Measurements from ENCODE around the gene PCSK5.

DNA sequence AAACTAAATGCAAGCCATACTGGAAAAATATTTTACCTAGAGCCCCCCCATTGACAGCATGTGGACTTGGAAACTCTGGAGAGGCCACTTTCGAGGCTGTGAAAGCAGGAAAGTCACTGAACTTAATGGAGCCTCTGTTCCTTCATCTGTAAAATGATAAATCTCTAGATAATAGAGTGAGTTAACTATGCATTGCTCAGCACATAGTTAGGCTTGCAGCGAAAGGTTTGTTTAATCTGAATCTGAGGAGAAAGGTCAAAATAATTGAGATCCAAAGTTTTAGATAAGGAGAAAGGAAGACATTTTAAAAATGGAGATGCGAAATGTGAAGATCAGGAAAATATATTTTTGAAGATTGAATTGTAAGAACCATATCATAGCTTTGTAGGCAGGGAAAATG, 4.6 kb downstream of the PCSK5 start:
- TF ChIP-seq, protein P1, sequence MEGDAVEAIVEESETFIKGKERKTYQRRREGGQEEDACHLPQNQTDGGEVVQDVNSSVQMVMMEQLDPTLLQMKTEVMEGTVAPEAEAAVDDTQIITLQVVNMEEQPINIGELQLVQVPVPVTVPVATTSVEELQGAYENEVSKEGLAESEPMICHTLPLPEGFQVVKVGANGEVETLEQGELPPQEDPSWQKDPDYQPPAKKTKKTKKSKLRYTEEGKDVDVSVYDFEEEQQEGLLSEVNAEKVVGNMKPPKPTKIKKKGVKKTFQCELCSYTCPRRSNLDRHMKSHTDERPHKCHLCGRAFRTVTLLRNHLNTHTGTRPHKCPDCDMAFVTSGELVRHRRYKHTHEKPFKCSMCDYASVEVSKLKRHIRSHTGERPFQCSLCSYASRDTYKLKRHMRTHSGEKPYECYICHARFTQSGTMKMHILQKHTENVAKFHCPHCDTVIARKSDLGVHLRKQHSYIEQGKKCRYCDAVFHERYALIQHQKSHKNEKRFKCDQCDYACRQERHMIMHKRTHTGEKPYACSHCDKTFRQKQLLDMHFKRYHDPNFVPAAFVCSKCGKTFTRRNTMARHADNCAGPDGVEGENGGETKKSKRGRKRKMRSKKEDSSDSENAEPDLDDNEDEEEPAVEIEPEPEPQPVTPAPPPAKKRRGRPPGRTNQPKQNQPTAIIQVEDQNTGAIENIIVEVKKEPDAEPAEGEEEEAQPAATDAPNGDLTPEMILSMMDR (IDR thresholded peaks at IDR 0.05) = no peak
- no peak for TF ChIP-seq POLR2A (IDR thresholded peaks at IDR 0.05)

All from adrenal gland (tissue), 5 donors.